GM18499 (cell line): Measurements from ENCODE around the gene SBF1.

Source experiments
- ATAC-seq: cut with Tn5 transposase; IDR thresholded peaks from one replicate; pipeline ENCODE4 v1.9.1; 2021; ENCODE audit warnings: moderate number of reproducible peaks; ENCODE audit not compliant: insufficient read depth, unreplicated experiment

The SBF1 gene

GRCh38 chr22:50470491-50470890 is 4.3 kb downstream of the SBF1 start:
- no peak for ATAC-seq

GRCh38 chr22:50469377-50470305 is 5.2 kb downstream of the SBF1 start:
- no peak for ATAC-seq

GRCh38 chr22:50468626-50469025 is 6.2 kb downstream of the SBF1 start:
- ATAC-seq = no peak

- ATAC-seq = no peak
Measured at GRCh38 chr22:50467773-50468440, 6.9 kb downstream of the SBF1 start.

GRCh38 chr22:50467341-50467740 is 7.5 kb downstream of the SBF1 start:
- no peak for ATAC-seq

- no peak for ATAC-seq
Measured at GRCh38 chr22:50465066-50465930, 9.5 kb downstream of the SBF1 start.

- no peak for ATAC-seq
Measured at GRCh38 chr22:50464451-50464850, 10.4 kb downstream of the SBF1 start.

GRCh38 chr22:50463188-50463900 is 11.5 kb downstream of the SBF1 start:
- ATAC-seq = no peak

GRCh38 chr22:50461979-50462540 is 12.8 kb downstream of the SBF1 start:
- ATAC-seq = no peak

GRCh38 chr22:50461536-50461935 is 13.3 kb downstream of the SBF1 start:
- no peak for ATAC-seq

GRCh38 chr22:50460938-50461337 is 13.9 kb downstream of the SBF1 start:
- ATAC-seq = no peak

GRCh38 chr22:50459496-50460140 is 15.2 kb downstream of the SBF1 start:
- ATAC-seq = no peak

- ATAC-seq = no peak
Measured at GRCh38 chr22:50459016-50459415, 15.8 kb downstream of the SBF1 start.

GRCh38 chr22:50456466-50457234 is 18.2 kb downstream of the SBF1 start:
- ATAC-seq = no peak

- ATAC-seq = no peak
Measured at GRCh38 chr22:50456026-50456425, 18.8 kb downstream of the SBF1 start.

- ATAC-seq = no peak
Measured at GRCh38 chr22:50455201-50455600, 19.6 kb downstream of the SBF1 start.

GRCh38 chr22:50454556-50455075 is 20.2 kb downstream of the SBF1 start:
- ATAC-seq = no peak

- ATAC-seq = no peak
Measured at GRCh38 chr22:50452649-50453048, 22.2 kb downstream of the SBF1 start.
